Measurements from ENCODE around the gene ATP10B.

DNA sequence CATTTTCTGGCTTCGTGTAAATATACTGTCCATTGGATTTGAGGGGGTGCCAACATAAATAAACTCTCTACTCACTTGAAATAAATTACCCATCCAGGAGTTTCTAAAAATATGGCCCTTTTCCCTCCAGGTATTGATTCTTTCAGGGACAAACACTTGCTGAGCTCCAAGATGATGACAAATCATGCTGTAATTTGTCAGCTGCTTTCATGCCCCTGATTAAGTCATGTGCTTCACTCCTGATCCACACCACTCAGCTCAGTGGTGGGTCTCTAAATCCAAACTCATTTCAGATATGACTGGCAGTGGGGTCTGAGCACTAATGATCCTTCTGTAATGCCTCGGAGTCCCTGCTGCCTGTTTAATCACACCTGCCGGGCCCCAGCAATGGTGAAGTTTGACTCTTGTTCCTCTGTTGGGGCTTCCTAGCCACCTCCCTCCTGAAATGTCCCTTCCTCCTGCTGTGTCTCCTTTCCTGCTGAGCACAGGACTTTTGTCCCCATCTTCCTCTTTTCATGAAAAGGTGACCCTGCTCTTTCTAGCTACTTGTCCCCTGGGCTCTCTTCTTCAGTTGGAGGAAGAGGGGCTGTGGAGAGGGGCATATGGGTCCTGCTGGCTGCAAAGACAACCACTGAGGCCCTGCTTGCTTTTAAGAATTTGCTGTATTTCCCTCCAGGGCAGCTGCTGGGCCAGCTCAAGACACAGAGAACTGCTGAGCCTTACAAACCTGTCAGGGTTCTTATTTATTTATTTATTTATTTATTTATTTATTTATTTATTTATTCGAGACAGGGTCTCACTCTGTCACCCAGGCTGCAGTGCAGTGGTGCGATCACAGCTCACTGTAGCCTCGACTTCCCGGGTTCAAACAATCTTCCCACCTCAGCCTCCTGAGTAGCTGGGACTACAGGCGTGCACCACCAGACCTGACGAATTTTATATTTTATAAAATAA is 200.0 kb downstream of the ATP10B start:
- TF ChIP-seq POLR2A (IDR thresholded peaks at IDR 0.05; ENCODE audit: low read length), result no peak
- TF ChIP-seq GATA1 (IDR thresholded peaks at IDR 0.05; ENCODE audit: low read depth, low read length), result no peak

All from erythroblast (primary cell).